ENCODE data around the gene SCUBE1. TPM values are rescaled to one million over a fixed set of nuclear protein-coding genes. Genes with fewer than 3 reads are reported as not detected.

Gene SCUBE1
- total and polyA plus RNA-seq, 8 donors = 0.04 to 0.41 (median 0.12) TPM; not detected in 3

DNA sequence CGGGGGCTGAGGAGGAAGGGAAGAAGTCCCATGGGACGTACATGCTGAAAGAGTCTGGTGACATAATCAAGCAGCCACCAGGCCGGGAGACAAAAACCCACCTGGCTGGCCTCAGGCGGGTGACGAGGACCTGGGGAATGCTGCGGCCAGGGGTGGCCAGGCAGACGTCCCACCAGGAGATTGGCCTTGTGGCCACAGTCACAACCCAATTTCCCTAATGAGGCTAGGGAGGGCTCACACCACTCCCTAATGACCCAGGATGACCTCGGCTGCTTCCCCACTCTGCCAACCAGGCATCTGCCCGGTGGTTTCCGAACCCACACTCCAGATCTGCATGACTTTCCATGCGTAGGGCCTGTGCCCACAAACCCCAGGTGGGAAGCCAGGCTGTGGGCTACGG lies 66.9 kb downstream of the SCUBE1 start:
- no peaks in the 10 kb centered on the region for H3K27me3 ChIP-seq
- DNase-seq (no peak), FAIRE-seq (no peak), ATAC-seq (no peak)
- H3K4me1 ChIP-seq = no peaks in the 10 kb centered on the region
- no peaks in the 10 kb centered on the region for H3K9me3 ChIP-seq
- no peak overlapping the region for H3K4me3 ChIP-seq
- WGBS, 2 donors = 72 to 74% methylated on average over 12 of the region's 12 CpGs
- H3K36me3 ChIP-seq = no peaks in the 10 kb centered on the region
- H3K27ac ChIP-seq = no peak overlapping the region
- intact Hi-C loops (cut with DNase I) = loop anchor here (10.0 kb wide), 3 partner anchors 68 to 548 kb away; partner anchors contain the start of gene SCUBE1 (in 1 of the 3)
- TF ChIP-seq, protein P1, sequence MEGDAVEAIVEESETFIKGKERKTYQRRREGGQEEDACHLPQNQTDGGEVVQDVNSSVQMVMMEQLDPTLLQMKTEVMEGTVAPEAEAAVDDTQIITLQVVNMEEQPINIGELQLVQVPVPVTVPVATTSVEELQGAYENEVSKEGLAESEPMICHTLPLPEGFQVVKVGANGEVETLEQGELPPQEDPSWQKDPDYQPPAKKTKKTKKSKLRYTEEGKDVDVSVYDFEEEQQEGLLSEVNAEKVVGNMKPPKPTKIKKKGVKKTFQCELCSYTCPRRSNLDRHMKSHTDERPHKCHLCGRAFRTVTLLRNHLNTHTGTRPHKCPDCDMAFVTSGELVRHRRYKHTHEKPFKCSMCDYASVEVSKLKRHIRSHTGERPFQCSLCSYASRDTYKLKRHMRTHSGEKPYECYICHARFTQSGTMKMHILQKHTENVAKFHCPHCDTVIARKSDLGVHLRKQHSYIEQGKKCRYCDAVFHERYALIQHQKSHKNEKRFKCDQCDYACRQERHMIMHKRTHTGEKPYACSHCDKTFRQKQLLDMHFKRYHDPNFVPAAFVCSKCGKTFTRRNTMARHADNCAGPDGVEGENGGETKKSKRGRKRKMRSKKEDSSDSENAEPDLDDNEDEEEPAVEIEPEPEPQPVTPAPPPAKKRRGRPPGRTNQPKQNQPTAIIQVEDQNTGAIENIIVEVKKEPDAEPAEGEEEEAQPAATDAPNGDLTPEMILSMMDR (IDR thresholded peaks at IDR 0.05) = no peak

DNA sequence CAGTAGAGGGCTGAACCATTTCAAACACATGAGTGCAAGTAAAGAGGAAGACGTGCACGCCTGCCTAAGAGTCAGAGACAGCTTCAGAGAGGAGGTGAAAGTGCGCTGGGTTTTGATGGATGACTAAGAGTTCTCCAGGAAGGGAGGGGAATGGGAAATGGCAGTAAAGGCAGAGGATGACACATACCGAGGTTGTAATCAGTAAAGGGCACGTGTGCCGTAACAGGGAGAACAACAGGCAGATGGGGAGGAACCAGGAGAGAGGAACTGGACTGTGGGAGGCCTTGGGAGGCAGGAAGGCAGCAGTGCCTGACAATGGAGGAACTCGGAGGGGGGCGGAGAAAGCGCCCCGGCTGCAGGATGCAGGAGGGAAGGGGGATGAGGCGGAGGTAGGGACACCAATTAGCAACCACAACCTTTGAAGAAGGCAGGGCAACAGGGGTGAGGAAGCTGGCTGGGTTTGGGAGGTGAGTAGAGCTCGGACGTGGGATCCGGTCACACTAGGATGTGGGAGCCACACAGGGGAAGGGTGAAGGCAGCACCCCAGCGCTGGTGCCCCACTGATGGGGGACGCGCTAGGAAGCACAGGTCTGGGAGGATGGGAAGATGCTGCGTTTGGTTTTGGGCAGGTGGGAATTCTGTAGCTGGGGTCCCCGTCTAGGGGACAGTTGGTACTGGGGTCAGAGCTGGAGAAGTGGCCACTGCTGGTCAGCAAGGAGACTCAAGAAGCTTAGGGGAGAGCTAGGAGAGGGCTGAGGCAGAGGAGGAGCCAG lies 67.4 kb downstream of the SCUBE1 start:
- no peak for ATAC-seq
- Histone ChIP-seq H3K27me3 (no peaks in the 10 kb centered on the region), H3K4me1 (no peaks in the 10 kb centered on the region), H3K4me3 (no peak overlapping the region), H3K36me3 (no peaks in the 10 kb centered on the region), H3K9me3 (no peaks in the 10 kb centered on the region), H3K27ac (no peak overlapping the region)
- no peak for DNase-seq
- TF ChIP-seq, protein P1 (IDR thresholded peaks at IDR 0.05) = no peak
- no peak for FAIRE-seq
- intact Hi-C loops (cut with DNase I) = loop anchor here (10.0 kb wide), 3 partner anchors 69 to 549 kb away; partner anchors contain the start of gene SCUBE1 (in 1 of the 3)
- 59 to 72% methylated on average over 19 of the region's 19 CpGs for WGBS, 2 donors

DNA sequence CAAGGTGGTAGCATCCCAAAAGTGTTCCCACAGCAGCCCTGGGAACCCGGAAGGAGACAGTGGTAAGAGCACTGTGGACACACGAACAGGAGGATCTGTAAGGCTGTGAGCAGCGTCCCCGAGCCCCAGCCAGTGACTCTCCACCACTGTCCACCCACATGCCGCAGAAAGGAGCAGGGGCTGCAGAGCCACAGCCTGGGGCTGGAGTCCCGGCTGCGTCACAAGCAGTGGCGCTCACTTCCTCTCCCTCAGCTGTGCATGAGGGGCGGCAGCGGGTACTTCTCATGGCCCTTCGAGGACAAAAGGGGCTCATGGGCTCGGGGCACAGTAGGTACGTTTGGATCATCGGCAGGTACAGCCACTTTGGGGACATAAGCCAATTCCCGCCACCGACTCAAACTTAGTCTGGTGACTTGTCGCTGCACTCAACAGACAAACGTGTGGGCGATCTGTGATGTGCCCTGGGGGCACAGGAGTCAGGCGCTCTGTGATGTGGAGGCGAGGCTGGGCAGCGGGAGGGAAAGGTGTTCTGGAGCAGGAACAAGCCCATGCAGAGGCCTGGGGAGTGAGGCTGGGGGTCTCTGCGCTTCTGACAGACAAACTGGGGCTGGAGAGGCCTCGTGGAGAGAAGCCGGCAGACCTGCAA lies 68.5 kb downstream of the SCUBE1 start:
- Histone ChIP-seq H3K27ac (no peak overlapping the region), H3K27me3 (no peaks in the 10 kb centered on the region), H3K9me3 (no peaks in the 10 kb centered on the region), H3K4me3 (no peak overlapping the region), H3K4me1 (no peaks in the 10 kb centered on the region), H3K36me3 (no peaks in the 10 kb centered on the region)
- TF ChIP-seq, protein P1 (IDR thresholded peaks at IDR 0.05) = no peak
- DNase-seq = no peak
- no peak for FAIRE-seq
- WGBS, 2 donors = 70 to 87% methylated on average over 25 of the region's 25 CpGs
- intact Hi-C loops (cut with DNase I) = loop anchor here (5.0 to 10.0 kb wide), 4 partner anchors 70 to 550 kb away; partner anchors contain the start of gene SCUBE1 (in 1 of the 3)
- no peak for ATAC-seq

DNA sequence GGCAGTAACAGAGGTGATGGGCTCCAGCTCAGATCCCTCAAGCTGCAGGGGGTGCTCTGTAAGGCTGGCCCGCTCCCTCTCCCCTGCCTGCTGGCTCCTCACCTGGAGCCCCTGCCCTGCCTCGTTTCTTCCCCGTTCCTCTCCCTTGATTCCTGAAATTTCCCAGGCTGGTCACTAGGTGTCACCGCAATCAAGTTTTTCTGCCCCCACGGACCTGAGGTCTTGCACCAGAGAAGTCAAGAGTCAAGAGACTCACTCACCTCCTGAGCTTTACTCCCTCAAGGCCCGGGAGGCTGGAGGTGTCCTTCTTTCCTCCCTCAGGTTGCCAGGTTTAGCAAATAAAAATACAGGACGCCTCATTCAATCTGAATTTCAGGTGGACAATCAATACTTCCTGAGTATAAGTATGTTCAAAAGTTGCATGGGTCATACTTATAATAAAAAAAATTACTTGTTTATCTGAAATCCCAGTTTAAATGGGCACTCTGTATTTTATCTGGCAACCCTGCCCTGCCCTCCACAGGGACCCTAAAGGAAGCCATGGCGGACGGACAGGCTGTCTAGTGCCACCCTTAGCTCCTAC lies 69.2 kb downstream of the SCUBE1 start:
- no peak overlapping the region for H3K27ac ChIP-seq
- 12 to 18% methylated on average over 9 of the region's 9 CpGs for WGBS, 2 donors

More for the DNA sequence above, 69.2 kb downstream of the SCUBE1 start:
- H3K4me3 ChIP-seq = no peak overlapping the region
- H3K36me3 ChIP-seq = no peaks in the 10 kb centered on the region
- H3K4me1 ChIP-seq = no peaks in the 10 kb centered on the region
- H3K9me3 ChIP-seq = no peaks in the 10 kb centered on the region
- TF ChIP-seq, protein P1 (IDR thresholded peaks at IDR 0.05) = peak; percentile 36 to 48 (median 46)
- FAIRE-seq = no peak
- H3K27me3 ChIP-seq = no peaks in the 10 kb centered on the region
- peak in 4 of 6 donors; percentile 22 to 62 (median 32) for DNase-seq
- peak; percentile 67 to 96 (median 90) for ATAC-seq
- intact Hi-C loops (cut with DNase I) = loop anchor here (5.0 to 10.0 kb wide), 4 partner anchors 71 to 551 kb away; partner anchors contain the start of gene SCUBE1 (in 1 of the 3)

All from pancreas (tissue), 10 donors.